ENCODE results near the gene ICAM1. TPM values are rescaled to one million over a fixed set of nuclear protein-coding genes. Genes with fewer than 3 reads are reported as not detected.
A peak's percentile ranks its signal among the peaks of the same experiment; 100 is the strongest.

ICAM1 gene
- total RNA-seq, 1 donor from 2014 or later: 74.8 TPM

GRCh38 chr19:10283301-10284064, 12.6 kb downstream of the ICAM1 start:
- TF ChIP-seq, protein P1, sequence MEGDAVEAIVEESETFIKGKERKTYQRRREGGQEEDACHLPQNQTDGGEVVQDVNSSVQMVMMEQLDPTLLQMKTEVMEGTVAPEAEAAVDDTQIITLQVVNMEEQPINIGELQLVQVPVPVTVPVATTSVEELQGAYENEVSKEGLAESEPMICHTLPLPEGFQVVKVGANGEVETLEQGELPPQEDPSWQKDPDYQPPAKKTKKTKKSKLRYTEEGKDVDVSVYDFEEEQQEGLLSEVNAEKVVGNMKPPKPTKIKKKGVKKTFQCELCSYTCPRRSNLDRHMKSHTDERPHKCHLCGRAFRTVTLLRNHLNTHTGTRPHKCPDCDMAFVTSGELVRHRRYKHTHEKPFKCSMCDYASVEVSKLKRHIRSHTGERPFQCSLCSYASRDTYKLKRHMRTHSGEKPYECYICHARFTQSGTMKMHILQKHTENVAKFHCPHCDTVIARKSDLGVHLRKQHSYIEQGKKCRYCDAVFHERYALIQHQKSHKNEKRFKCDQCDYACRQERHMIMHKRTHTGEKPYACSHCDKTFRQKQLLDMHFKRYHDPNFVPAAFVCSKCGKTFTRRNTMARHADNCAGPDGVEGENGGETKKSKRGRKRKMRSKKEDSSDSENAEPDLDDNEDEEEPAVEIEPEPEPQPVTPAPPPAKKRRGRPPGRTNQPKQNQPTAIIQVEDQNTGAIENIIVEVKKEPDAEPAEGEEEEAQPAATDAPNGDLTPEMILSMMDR (IDR thresholded peaks at IDR 0.05): no peak
- Histone ChIP-seq H3K36me3 (peaks cover 5 to 8% of the 10 kb centered on the region in 2 donors), H3K27ac (no peak overlapping the region), H3K27me3 (peaks cover 5% of the 10 kb centered on the region), H3K4me3 (no peak overlapping the region), H3K4me1 (peaks cover 5 to 6% of the 10 kb centered on the region in 2 donors), H3K9me3 (no peaks in the 10 kb centered on the region)
- intact Hi-C loops (cut with DNase I): no loop called here
- no peak for DNase-seq (ENCODE audit: low spot score in 2 of 2)

- Histone ChIP-seq H3K9me3 (no peaks in the 10 kb centered on the region), H3K4me3 (no peak overlapping the region), H3K27ac (no peak overlapping the region), H3K4me1 (peaks cover 5 to 6% of the 10 kb centered on the region in 2 donors), H3K36me3 (peaks cover 5 to 8% of the 10 kb centered on the region in 2 donors), H3K27me3 (peaks cover 5% of the 10 kb centered on the region)
- DNase-seq (ENCODE audit: low spot score in 2 of 2): no peak
- intact Hi-C loops (cut with DNase I): no loop called here
- TF ChIP-seq, protein P1 (IDR thresholded peaks at IDR 0.05): no peak
These were observed 13.4 kb downstream of the ICAM1 start for GRCh38 chr19:10284065-10284959.

- H3K27ac ChIP-seq: no peak overlapping the region
- TF ChIP-seq, protein P1 (IDR thresholded peaks at IDR 0.05): no peak
- no peaks in the 10 kb centered on the region for H3K9me3 ChIP-seq
- H3K27me3 ChIP-seq: peaks cover 5% of the 10 kb centered on the region
- H3K4me1 ChIP-seq: peaks cover 7 to 9% of the 10 kb centered on the region in 2 donors
- no peak overlapping the region for H3K4me3 ChIP-seq
- peaks cover 5 to 8% of the 10 kb centered on the region in 2 donors for H3K36me3 ChIP-seq
- intact Hi-C loops (cut with DNase I): no loop called here
- no peak for DNase-seq (ENCODE audit: low spot score in 2 of 2)
These were observed 14.0 kb downstream of the ICAM1 start for GRCh38 chr19:10284960-10285278.

- no peak overlapping the region for H3K4me3 ChIP-seq
- no peak overlapping the region for H3K27ac ChIP-seq
- peaks cover 5 to 8% of the 10 kb centered on the region in 2 donors for H3K36me3 ChIP-seq
- TF ChIP-seq, protein P1 (IDR thresholded peaks at IDR 0.05): no peak
- H3K27me3 ChIP-seq: peaks cover 5% of the 10 kb centered on the region
- H3K4me1 ChIP-seq: peaks cover 9 to 13% of the 10 kb centered on the region in 2 donors
- no peak for DNase-seq (ENCODE audit: low spot score in 2 of 2)
- H3K9me3 ChIP-seq: no peaks in the 10 kb centered on the region
- intact Hi-C loops (cut with DNase I): no loop called here
These were observed 14.5 kb downstream of the ICAM1 start for GRCh38 chr19:10285393-10285792.

- Histone ChIP-seq H3K27ac (no peak within 1 kb of the TSS), H3K9me3 (no peaks in the 10 kb centered on the region), H3K4me3 (peak within 1 kb of the TSS in 1 of 2 donors; percentile 43), H3K4me1 (peaks cover 9 to 29% of the 10 kb centered on the region in 2 donors), H3K27me3 (peaks cover 8% of the 10 kb centered on the region), H3K36me3 (peaks cover 5 to 8% of the 10 kb centered on the region in 2 donors)
- TF ChIP-seq, protein P1 (IDR thresholded peaks at IDR 0.05): no peak
- intact Hi-C loops (cut with DNase I): no loop called here
- DNase-seq (ENCODE audit: low spot score in 2 of 2): no peak
These were observed 16.1 kb downstream of the ICAM1 start, which contains the start of gene ICAM4 for GRCh38 chr19:10286803-10287737. Gene ICAM4 (plus strand): TSS chr19:10286955. CDS start chr19:10287013, 58 bp downstream.

Data from ascending aorta (tissue), 2 donors.